ENCODE data around the gene KIAA1755.

GRCh38 chr20:38306379-38306778 is 45.8 kb upstream of the KIAA1755 start:
- TF ChIP-seq CTCF (IDR thresholded peaks at IDR 0.05) (no peak), POLR2A (IDR thresholded peaks at IDR 0.05) (no peak)
